SU-DHL-6 (cell line): ENCODE results near the gene DUOX2.

Experiments used
- EZH2phosphoT487 ChIP-seq: fragments of 200-600 bp; sonication (generic), shearing (Covaris generic); conservative IDR thresholded peaks from 2 replicates; pipeline ENCODE4 v1.6.1; 2018; ENCODE audit warnings: mild to moderate bottlenecking, antibody characterized with exemption, low read length, moderate library complexity, mixed read lengths
- TF ChIP-seq, protein P1 (sequence below): fragments of 200-600 bp; sonication (generic); IDR thresholded peaks from one replicate; pipeline ENCODE4 v1.5.1; 2017; ENCODE audit warnings: antibody characterized with exemption, mild to moderate bottlenecking, low read length, moderate library complexity; ENCODE audit not compliant: insufficient read depth, poor library complexity, severe bottlenecking

- TF ChIP-seq, protein P1, sequence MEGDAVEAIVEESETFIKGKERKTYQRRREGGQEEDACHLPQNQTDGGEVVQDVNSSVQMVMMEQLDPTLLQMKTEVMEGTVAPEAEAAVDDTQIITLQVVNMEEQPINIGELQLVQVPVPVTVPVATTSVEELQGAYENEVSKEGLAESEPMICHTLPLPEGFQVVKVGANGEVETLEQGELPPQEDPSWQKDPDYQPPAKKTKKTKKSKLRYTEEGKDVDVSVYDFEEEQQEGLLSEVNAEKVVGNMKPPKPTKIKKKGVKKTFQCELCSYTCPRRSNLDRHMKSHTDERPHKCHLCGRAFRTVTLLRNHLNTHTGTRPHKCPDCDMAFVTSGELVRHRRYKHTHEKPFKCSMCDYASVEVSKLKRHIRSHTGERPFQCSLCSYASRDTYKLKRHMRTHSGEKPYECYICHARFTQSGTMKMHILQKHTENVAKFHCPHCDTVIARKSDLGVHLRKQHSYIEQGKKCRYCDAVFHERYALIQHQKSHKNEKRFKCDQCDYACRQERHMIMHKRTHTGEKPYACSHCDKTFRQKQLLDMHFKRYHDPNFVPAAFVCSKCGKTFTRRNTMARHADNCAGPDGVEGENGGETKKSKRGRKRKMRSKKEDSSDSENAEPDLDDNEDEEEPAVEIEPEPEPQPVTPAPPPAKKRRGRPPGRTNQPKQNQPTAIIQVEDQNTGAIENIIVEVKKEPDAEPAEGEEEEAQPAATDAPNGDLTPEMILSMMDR = no peak
- TF ChIP-seq EZH2phosphoT487 = no peak
These were observed 22.4 kb upstream of the DUOX2 start for GRCh38 chr15:45136378-45136764.
